NCI-H2227 treated with DMSO at 0.1 percent for 48 hours (cell line): ENCODE measurements around the gene DENND1B.
"Not testable (repeated sequence)": the region's sequence is repeated elsewhere in the genome, so short reads cannot be mapped to it uniquely, and the experiment has no call there.

Source experiments
- DNase-seq: peaks from one replicate; lab custom pipeline; 2025; lab: John Stamatoyannopoulos, UW

DENND1B gene

DNA sequence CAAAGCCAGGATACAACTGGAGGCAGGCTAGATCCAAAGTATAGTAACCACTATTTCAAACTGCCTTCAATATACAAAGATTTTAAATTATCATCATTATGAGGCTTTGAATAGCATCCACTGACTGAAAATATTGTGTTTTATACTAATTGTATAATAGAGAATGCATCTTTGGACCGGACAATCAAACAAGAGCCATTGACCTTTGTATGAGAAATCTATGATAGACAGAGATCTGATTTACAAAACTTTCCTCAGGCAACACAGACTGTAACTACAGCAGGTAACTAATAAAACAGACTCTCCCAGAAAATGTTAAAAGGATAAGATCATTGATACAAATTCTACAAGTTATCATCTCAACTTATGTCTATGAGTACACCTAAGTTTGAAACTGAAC, 152.9 kb downstream of the DENND1B start:
- DNase-seq = no peak

DNA sequence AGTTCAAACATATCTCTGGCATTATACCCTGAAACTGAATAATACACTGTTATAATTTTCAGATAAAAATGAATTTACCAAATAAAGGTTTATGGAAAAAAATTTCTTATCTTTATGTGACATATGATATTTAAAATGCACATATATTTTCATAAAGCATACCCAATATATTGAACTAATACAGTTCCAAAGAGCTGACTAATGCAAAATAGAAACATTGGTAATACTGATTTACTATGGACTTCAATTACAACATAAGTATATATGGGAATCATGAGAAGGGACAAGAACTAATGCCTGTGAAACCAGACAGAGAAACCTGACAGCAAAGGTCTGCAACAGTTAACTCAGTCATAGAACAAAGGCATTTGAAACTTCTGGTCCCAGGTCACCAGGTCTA, 153.5 kb downstream of the DENND1B start:
- DNase-seq = no peak

DNA sequence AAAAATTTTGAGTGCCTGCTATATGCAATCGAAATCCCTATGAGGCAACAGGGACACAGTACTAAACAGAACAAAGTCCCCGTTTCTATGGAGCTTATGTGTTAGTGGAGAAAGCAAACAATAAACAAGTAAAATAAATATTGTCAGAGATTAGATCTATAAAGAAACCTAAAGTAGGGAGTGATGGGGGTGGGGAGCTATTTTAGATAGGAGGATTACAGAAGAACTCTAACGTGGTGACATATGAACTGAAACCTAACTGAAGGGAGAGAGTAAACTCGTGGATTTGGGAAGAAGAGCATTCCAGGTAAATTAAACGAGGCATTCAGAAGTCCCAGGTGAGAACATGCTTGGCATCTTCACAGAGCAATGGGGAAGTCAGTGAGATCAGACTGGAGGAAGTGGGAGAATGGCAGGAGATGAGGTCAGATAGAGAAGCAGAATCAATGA, 154.5 kb downstream of the DENND1B start:
- no peak for DNase-seq

DNA sequence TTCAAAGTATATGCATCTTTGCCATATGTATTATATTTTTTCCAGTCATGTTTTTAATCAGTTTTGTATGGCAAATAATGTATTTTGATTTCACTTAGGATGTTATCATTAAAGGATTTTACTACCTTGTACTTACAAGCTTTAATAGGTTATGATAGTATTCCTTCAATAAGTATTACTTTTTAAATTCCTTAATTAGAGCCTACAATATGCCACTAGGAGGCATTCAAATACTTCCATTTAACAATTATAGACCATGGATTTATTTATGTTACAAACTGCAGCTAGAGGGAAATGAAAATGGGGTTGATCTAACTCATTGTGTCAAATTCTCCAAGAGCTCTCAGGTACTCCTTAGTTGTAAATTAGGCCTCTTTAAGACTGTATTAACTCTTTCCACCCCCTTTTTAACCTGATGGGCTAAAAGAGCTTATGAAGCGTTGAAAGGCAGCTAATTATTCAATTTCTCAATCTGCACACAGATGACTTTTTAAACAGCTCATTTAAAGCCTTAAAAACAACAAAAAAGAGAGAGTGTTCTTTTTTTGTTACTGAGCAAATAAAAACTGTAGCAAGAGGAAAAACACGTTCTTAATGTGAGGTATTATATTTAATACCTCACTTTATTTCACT, 156.2 kb downstream of the DENND1B start:
- DNase-seq = no peak

DNA sequence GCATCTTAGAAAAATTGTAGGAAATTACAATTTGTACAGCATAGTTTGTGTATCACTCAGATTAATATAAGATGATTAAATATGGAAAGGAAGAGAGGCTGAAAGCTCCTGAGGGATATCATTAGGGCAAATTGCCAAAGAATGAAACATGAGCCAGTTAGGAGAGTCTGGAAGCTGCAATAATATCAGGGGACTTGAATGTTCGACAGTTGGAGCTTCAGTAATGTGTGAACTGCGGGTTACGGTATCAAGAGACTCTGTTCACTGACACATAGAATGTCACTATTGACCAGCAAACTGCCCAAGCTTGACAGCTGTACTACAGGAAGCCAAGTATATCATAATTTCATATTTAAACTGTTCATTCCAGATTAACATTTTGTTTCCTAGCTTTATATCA, 157.2 kb downstream of the DENND1B start:
- peak; percentile 20 for DNase-seq

DNA sequence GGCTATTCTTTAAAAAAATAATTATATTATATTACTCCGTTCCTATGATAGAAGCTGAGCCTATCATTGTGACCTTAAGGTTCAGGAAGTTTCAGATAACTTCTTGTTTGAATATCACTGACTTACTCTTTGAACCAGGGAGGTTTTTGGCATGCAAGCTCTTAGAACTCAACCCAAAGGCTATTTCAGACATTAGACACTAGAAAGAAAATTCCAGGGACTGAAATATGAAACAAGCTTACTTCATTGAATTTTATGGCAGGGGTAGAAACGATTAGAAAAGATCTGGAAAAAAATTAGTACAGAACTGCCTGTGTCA, 159.6 kb downstream of the DENND1B start:
- DNase-seq = no peak

DNA sequence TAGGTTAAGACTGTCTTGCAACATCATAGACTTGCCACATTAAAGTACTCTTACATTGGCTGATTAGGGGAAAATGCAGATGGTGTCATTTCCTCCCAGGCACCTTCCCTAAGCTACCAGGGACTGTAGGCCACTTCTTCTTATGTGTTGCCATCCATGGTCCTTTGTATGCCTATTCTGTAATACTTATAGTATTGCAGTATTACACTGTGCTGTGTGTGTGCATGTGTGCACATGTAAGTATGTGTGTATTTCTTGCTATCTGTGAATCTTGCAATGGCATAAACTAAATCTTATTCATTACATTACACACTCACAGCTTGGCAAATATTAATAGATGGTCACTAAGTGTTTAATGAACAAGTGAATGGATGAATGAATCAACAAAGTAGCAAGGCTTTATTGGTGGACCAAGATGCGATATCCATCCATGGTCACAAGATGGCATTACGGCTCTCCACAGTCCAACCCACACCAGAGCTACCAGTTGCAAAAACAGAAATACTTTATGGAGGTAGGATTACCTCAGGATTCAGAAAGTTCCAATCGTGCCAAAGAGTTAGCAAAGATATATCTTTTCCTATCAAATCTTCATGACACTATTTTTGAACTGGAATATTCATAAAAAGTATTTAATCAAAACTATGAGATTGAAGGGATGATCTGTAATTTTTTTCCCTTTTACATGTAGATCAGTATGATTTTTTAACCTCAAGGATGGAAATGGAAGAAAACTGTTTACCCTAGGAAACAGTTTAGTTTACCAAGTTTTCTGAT, 160.2 kb downstream of the DENND1B start:
- peak; percentile 50 for DNase-seq

DNA sequence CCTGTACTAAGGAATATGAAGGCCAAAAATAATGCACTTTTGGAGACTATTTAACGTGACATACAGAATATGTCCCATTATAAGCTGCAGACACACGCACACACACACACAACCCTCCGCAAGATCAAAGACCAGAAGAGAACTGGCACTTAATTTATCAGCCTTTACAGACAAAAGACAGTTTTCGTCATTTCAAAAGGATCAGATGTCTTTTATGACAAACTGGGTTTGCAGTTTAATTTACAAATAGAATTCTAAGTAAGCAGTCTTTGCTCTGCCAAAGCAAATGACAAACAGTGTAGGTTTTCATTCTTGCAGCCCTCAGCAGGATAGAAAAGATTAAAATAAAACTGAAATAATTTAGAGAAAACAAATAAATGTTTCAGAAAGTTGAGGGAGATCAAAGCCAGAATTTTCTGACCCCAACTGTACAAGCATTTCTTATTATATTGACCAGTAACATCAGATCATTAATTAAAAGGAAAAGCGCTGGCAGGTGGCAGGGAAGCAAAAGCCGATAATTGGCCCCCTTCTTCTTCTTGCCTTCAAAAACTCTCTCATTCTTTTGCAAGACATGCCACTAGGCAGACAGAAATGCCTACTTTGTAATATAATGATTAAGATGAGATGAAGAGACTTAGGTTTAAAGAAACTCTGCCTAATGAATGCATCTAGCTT, 169.0 kb downstream of the DENND1B start:
- DNase-seq = no peak

DNA sequence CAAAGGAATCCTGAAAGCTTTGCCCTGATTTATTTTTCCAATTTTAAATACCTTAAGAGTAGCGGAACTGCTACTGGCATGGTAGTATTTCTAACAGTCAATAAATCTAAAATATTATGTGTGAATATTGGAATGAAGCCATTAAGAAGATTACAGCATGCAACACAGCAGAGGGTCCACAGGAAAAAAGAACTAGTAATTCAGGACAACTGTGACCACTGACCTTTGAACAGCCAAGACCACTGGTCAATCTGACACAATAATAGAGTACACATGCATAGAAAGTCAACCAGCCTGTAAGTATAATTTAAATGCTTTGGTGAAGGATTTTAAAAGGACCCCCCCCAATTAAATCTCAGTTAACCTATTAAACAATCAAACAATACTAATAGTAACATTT, 171.0 kb downstream of the DENND1B start:
- DNase-seq = no peak

DNA sequence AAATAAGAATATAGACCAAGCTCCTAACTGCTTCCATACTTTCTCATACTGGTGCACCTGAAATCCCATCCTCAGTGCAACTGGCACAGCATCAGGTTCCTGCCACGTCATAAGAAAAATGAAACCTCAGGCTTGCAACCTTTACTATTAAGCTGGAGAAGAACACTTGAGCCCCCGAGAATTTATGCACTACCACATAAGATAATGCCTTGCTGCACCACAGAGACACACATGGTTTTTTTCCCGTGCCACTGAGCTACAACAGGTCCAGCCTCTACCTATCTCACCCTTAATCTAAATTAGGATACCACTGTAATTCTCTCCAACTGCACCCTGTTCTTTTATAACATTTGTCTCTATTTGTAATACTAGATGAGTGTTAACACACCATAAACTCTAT, 174.5 kb downstream of the DENND1B start:
- no peak for DNase-seq

DNA sequence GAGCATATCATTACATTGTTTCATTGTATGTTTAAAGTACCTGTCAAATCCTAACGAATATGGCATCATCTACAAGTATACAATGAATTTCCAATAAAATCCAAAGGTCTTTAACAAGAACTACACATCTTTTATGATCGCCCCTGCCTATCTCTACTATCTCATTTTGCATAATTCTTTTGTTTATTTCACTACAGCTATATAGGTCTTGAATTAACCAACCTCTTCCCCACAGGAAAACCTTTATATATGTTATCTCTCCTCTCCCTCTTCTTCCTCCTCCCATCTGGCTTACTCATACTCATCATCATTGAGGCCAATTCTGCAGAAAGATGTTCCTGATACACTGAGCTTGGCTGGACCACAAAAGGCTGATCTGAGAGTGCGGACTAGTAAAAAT, 175.5 kb downstream of the DENND1B start:
- no peak for DNase-seq

DNA sequence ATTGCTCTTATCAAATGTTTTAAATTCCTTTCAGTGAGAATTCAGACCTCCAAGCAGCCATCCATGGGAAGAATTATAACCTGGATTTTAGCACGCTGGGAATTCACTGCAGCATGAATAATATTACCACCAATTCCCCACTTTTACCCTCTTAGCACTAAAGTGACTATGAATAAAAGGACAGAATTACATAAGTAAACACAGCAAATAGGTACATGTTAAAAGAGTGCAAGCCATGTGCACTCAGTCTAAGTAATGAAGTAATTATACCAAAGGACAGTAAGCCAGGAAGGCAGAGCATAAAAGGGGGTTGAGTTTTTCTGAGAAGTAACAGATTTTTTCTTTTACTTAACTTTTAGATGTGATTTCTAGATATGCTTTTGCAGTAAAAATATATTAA, 176.3 kb downstream of the DENND1B start:
- no peak for DNase-seq

DNA sequence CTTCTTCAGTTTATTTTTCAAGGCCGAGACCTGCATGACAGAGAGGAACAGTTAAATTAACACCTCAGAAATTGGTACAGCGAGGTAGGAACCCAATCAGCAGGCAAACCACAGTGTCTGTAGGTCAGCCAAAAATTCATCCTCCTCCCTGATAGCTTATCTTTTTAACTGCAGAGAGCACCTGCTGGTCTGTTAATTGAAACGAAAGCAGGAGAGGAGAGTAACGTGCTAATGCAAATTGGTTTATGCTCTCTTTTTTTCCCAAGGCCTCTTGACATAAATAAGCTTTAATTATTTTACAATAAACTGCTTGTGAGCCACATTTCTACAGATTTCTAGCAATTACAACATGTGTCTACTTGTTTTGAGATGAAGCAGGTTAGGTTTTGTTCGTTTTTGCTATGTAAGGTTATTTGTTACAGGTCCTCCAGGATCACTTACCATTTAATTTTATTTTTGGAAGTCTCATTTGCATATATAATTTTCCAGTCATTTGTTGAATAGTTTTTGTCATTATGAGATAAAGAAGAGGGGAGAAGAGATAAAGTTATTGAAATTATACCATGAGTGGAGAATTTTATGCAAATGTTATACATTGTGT, 179.9 kb downstream of the DENND1B start:
- DNase-seq = no peak

DNA sequence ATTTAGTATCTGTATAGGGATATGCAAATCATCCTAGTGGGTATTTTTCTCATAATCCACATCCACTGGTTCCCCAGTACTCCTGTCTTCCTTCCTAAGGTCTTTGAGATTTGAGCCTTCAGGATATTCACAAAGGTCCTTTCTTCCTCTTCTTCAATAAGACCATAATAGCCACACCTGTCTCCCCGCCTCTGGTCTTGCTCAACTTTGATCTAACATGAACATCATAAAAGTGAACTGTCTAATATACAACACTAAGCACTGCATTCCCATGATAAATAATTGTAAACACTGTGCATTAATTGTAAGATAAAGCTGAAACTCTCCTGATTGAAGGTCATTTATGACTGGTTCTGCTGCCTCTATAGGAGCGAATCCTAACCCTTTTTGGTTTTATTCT, 184.6 kb downstream of the DENND1B start:
- no peak for DNase-seq

DNA sequence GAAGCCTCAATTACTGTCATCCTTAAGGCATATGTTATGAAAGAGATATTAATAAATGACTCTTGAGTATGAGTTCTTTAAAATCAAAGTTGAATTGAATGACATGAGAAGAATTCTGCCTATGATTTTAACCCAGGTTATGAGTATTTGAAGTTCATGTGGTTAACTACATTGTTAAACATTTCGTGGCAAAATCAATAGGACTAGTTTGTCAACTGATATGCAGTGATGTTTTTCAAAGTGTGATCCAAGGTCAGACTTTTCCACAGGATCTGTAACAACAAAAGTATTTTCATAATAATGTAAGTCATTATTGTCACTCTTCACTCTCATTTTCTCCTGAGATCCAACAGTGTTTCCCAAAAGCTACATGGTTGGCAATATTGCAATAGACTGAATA, 189.5 kb downstream of the DENND1B start:
- DNase-seq = no peak

DNA sequence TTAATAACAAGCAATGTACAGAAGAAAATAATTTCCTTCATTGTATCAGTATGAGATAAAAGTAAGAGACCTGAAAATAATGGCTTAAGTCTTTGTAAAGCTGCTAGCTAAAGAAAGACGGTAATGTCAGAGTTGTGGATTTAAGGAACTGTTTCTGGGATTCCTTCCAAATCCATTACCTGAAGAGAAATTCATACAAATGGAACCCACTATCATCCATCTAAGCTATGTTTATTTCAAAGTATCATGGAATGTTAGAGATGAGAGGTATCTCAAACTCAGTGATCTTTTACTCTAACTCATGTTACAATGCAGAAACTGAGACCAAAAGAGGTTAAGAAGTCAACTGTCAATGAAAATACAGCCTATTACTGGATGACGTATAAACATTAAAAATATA, 197.7 kb downstream of the DENND1B start:
- DNase-seq = no peak

DNA sequence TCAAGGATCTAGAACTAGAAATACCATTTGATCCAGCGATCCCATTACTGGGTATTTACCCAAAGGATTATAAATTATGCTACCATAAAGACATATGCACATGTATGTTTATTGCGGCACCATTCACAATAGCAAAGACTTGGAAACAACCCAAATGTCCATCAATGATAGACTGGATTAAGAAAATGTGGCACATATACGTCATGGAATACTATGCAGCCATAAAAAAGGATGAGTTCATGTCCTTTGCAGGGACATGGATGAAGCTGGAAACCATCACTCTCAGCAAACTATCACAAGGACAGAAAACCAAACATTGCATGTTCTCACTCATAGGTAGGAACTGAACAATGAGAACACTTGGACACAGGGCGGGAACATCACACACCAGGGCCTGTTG, 199.7 kb downstream of the DENND1B start:
- not testable (repeated sequence) for DNase-seq

DNA sequence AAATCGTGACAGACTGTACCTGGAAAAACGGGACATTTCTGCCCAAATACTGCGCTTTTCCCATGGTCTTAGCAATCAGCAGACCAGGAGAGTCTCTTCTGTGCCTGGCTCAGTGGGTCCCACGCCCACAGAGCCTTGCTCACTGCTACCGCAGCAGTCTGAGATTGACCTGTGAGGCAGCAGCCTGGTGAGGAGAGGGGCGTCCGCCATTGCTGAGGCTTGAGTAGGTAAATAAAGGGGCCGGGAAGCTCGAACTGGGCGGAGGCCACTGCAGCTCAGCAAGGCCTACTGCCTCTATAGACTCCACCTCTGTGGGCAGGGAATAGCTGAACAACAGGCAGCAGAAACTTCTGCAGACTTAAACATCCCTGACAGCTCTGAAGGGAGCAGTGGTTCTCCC, 203.1 kb downstream of the DENND1B start:
- peak; percentile 51 for DNase-seq

DNA sequence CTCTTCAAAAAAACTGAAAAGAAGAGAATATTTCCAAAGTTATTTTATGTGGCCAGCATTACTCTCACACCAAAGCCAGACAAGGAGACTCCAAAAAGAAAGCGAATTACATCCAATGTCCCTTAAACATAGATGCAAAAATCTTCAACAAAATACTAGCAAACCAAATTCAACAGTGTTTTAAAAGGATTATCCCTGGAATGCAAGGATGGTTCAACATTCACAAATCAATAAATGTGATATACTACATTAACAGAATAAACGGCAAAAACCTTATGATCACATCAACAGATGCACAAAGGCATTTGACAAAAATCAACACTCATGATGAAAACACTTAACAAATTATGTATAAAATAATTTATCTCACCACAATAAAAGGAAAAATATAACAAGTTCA, 207.8 kb downstream of the DENND1B start:
- DNase-seq = no peak

DNA sequence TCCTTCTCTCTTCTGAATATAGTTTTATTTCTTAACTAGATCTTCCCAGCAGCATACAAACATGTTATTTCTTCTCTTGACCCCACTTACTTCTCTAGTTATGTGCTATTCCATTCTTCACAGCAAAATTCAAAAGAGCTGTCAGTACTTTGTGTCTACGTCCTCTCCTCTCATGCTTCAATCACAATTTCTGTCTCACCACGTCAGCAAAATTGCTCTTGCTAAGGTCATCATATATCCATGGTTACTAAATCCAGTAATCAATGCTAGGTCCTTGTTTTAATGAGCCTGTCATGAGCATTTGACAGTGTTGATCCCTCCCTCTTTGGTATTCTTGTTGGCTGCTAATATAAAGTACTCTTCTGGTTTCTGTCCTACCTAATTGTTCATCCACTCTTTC, 214.2 kb downstream of the DENND1B start:
- DNase-seq = no peak

DNA sequence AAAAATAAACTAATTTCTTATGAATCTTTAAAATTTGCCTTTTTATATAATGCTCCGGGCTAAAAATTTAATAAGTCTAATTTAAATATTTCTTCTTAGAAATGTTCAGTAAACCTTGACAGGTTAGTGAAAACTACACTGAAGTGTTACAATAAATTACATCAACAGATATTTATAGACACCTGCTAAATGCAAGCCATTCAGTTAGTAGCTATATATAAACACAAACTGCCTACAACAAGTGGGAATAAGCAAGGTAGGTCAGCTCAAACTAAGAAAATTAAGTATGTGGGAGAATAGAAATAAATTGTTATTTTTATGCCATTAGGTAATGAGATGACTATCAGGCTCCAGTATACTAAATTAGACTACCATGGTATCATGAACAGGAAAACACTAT, 215.6 kb downstream of the DENND1B start:
- DNase-seq = no peak

DNA sequence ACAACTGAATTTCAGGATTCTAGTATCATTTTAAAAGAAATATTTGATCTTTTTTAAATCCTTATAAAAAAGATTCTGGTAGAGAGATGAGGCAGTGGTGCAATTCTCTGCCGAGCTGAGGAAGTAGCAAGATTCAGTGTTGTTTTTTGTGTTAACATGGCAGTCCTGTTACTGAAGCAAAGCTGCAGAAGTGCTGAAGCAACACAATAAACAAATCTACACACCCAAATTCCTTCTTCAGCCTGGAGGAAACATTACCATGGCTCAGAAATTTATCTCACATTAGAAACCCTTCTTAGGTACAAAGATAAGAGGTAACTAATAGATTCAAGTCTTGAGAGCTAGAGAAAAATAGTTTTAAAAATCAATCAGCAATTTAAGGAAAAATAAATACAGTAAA, 216.0 kb downstream of the DENND1B start:
- no peak for DNase-seq

DNA sequence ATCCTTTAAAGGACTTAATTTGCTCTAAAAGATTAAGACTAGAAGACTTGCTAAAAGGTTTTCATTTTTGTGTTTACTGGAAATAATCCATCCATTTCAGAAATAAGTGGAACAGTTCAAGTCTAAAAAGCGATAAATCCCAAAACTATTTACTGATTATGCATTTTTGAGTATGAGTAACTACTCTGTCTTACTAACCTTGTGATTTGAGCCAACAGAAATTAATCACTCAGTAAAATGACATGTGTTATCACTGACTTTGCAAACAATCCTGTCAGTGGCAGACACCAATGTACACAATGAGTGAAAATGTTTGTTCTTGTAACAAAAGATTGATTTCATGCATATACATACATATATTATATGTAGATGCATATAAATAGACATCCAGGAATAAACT, 218.0 kb downstream of the DENND1B start:
- DNase-seq = no peak
